Liver (tissue), 9 donors: Measurements from ENCODE around the gene GRIN1. TPM values are rescaled to one million over a fixed set of nuclear protein-coding genes. Genes with fewer than 3 reads are reported as not detected.
A peak's percentile ranks its signal among the peaks of the same experiment; 100 is the strongest.

Source experiments
- DNase-seq: peaks from one replicate; pipeline ENCODE4 v3.0.0-alpha.2; 2017; ENCODE audit warnings: low spot score
- H3K27ac ChIP-seq, 2 donors: one replicate each; pipeline ENCODE4 v1.7.0; 2013; ENCODE audit warnings: inconsistent platforms in 2 of 2, low read length in 2 of 2, control low read depth in 1 of 2, low read depth in 1 of 2, mild to moderate bottlenecking in 1 of 2
- H3K27me3 ChIP-seq, 4 donors: one replicate each; pipeline versions ENCODE4 v1.6.1 to v1.7.0; 2013; ENCODE audit warnings: low read length in 3 of 4, inconsistent platforms in 1 of 4, mild to moderate bottlenecking in 1 of 4, moderate library complexity in 1 of 4; ENCODE audit not compliant: control insufficient read depth in 4 of 4, insufficient read depth in 4 of 4
- H3K36me3 ChIP-seq, 4 donors: one replicate each; pipeline versions ENCODE4 v1.6.1 to v1.7.0; 2013; ENCODE audit warnings: low read length in 3 of 4, mild to moderate bottlenecking in 3 of 4, low read depth in 1 of 4, moderate library complexity in 1 of 4; ENCODE audit not compliant: control insufficient read depth in 4 of 4, insufficient read depth in 3 of 4
- H3K4me1 ChIP-seq, 4 donors: one replicate each; pipeline versions ENCODE4 v1.6.1 to v1.7.0; 2013; ENCODE audit warnings: low read length in 3 of 4, mild to moderate bottlenecking in 3 of 4, moderate library complexity in 1 of 4; ENCODE audit not compliant: control insufficient read depth in 4 of 4, insufficient read depth in 4 of 4
- H3K4me3 ChIP-seq, 3 donors: one replicate each; pipeline versions ENCODE4 v1.6.1 to v1.7.0; 2013; ENCODE audit warnings: low read length in 3 of 3, control low read depth in 1 of 3, low read depth in 1 of 3, mild to moderate bottlenecking in 1 of 3
- H3K9ac ChIP-seq, 2 donors: one replicate each; pipeline ENCODE4 v1.7.0; 2013; ENCODE audit warnings: low read length in 2 of 2, mild to moderate bottlenecking in 2 of 2, moderate library complexity in 2 of 2, control low read depth in 1 of 2, low read depth in 1 of 2
- H3K9me3 ChIP-seq, 4 donors: one replicate each; pipeline versions ENCODE4 v1.6.1 to v1.7.0; 2013; ENCODE audit warnings: low read length in 3 of 4; ENCODE audit not compliant: control insufficient read depth in 4 of 4
- ATF3 ChIP-seq: IDR thresholded peaks from 2 replicates; pipeline ENCODE4 v1.6.1; 2016; ENCODE audit warnings: antibody characterized with exemption
- CTCF ChIP-seq: fragments of 150-350 bp; IDR thresholded peaks from 2 replicates; pipeline ENCODE4 v1.5.1; 2017; ENCODE audit warnings: improper control_type of control experiment, low read depth, low read length; ENCODE audit not compliant: missing input control
- EGR1 ChIP-seq, 2 donors: IDR thresholded peaks; 2 replicates each; pipeline ENCODE4 v1.6.1; 2016 to 2018; ENCODE audit warnings: antibody characterized with exemption in 2 of 2, low read depth in 2 of 2
- FOXA1 ChIP-seq: IDR thresholded peaks from 2 replicates; pipeline ENCODE4 v1.6.1; 2016; ENCODE audit warnings: antibody characterized with exemption
- FOXA2 ChIP-seq: IDR thresholded peaks from 2 replicates; pipeline ENCODE4 v1.6.1; 2016; ENCODE audit warnings: antibody characterized with exemption
- GABPA ChIP-seq, 2 donors: IDR thresholded peaks in 1 of 2; conservative IDR thresholded peaks in 1 of 2; 2 replicates each; pipeline ENCODE4 v1.6.1; 2016; ENCODE audit warnings: antibody characterized with exemption in 2 of 2, mild to moderate bottlenecking in 1 of 2, moderate library complexity in 1 of 2
- HNF4A ChIP-seq, 2 donors: conservative IDR thresholded peaks; 2 replicates each; pipeline ENCODE4 v1.6.1; 2016; ENCODE audit warnings: antibody characterized with exemption in 2 of 2, mild to moderate bottlenecking in 2 of 2
- HNF4G ChIP-seq: IDR thresholded peaks from 2 replicates; pipeline ENCODE4 v1.6.1; 2016; ENCODE audit warnings: antibody characterized with exemption
- JUND ChIP-seq, 2 donors: IDR thresholded peaks; 2 replicates each; pipeline ENCODE4 v1.6.1; 2016; ENCODE audit warnings: antibody characterized with exemption in 2 of 2
- NR2F2 ChIP-seq: IDR thresholded peaks from 2 replicates; pipeline ENCODE4 v1.6.1; 2016; ENCODE audit warnings: antibody characterized with exemption
- RAD21 ChIP-seq, 2 donors: IDR thresholded peaks; 2 replicates each; pipeline ENCODE4 v1.6.1; 2016; ENCODE audit warnings: antibody characterized with exemption in 2 of 2, mild to moderate bottlenecking in 2 of 2
- RXRA ChIP-seq, 2 donors: IDR thresholded peaks; 2 replicates each; pipeline ENCODE4 v1.6.1; 2017 to 2018; ENCODE audit warnings: antibody characterized with exemption in 2 of 2, mild to moderate bottlenecking in 1 of 2
- SP1 ChIP-seq: IDR thresholded peaks from 2 replicates; pipeline ENCODE4 v1.6.1; 2018; ENCODE audit warnings: antibody characterized with exemption, mild to moderate bottlenecking
- TAF1 ChIP-seq: conservative IDR thresholded peaks from 2 replicates; pipeline ENCODE4 v1.6.1; 2016; ENCODE audit warnings: antibody characterized with exemption, mild to moderate bottlenecking
- YY1 ChIP-seq: IDR thresholded peaks from 2 replicates; pipeline ENCODE4 v1.6.1; 2016; ENCODE audit warnings: antibody characterized with exemption, mild to moderate bottlenecking
- ZBTB33 ChIP-seq: IDR thresholded peaks from 2 replicates; pipeline ENCODE4 v1.6.1; 2016; ENCODE audit warnings: antibody characterized with exemption
- WGBS: extraction: QIAGEN DNeasy Blood & Tissue Kit; methylation state at CpG from one replicate; pipeline ENCODE4 v1.1.7; 2013; 5-methylcytosine and 5-hydroxymethylcytosine counted together
- polyA plus RNA-seq, 2 donors: library from polyadenylated mRNA; stranded (reverse) in 1 of 2; unstranded in 1 of 2; fragments of 200-250 nt in 1 of 2; fragments of >200 nt in 1 of 2; fragmentation: Nextera tagmentation in 1 of 2; extraction: Ambion mirVana in 1 of 2; gene quantifications; one replicate each; pipeline versions ENCODE4 v1.2.1 to v1.2.3, GENCODE V29; 2013 to 2015
- total RNA-seq, 2 donors: library from RNA; depleted of rRNA; stranded (reverse); fragments of >200 nt; gene quantifications; one replicate each; pipeline ENCODE4 v1.2.3, GENCODE V29; 2014
- TF ChIP-seq, protein P1 (sequence below): IDR thresholded peaks from 2 replicates; pipeline ENCODE4 v1.6.1; 2016; ENCODE audit warnings: antibody characterized with exemption
- TF ChIP-seq, protein P2 (sequence below): IDR thresholded peaks from 2 replicates; pipeline ENCODE4 v1.6.1; 2016; ENCODE audit warnings: antibody characterized with exemption, mild to moderate bottlenecking
- donor health status: healthy.
- donor health status: healthy.
- donor health status: healthy.
- donor health status: healthy.
- donor health status: healthy.

GRIN1 gene
- total and polyA plus RNA-seq, 4 donors = 0.05 TPM; not detected in 3

DNA sequence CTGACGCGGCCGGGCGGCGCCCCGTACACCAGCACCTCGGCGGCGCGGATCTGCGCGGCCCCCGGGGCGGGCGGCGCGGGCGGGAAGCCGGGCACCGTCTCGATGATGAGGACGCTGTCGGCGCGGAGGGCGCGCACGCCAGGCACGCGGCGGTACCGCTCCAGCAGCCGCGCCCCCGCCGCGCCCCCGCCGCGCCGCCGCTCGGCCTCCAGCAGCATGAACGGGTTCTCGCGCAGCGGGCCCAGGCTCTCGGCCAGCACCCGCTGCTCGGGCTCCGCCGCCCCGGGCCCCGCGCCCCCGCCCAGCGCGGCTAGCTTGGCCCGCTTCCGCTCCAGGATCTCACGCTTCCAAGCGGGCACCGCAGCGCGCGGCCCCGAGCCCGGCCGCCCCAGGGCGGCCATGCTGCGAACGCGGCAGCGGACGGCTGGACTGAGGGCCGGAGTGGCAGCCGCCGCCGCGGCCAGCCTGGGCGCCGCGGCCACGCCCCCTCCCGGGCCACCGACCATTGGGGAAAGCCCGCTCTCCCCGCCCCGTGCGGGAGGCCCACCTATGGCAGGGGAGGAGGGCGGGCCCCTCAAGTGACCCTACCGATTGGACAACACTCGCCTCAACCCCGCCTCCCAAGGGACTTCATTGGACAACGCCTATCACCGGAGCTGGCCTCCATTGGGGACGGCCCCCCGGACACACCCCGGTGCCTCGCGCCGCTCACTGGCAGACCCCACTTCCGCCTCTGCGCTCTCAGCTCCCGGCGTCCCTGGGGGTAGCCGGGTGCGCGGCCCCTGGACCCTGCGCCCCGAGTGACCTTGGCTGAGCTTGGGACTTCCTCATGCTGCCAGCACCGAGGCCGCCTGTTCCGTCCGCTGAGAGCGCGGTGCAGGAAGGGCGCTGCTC, 61.6 kb downstream of the GRIN1 start, which contains the start of gene TPRN:
TSS of gene TPRN (minus strand) at position 431 of the 894 bp plus-strand sequence. CDS start at position 401, 30 bp downstream.
- H3K27me3 ChIP-seq = no peaks in the 10 kb centered on the region
- H3K9me3 ChIP-seq = no peaks in the 10 kb centered on the region
- under 1% methylated on average over 117 of the region's 118 CpGs for WGBS
- H3K36me3 ChIP-seq = no peaks in the 10 kb centered on the region
- peak; percentile 98 for DNase-seq
- peak within 1 kb of the TSS; percentile 66 to 90 (median 83) for H3K4me3 ChIP-seq
- TF ChIP-seq SP1 (peak; percentile 97), TAF1 (no peak), HNF4G (peak; percentile 81), RAD21 (IDR thresholded peaks at IDR 0.05) (peak in 1 of 2 donors; percentile 19), ATF3 (no peak), HNF4A (conservative IDR thresholded peaks at IDR 0.05) (peak; percentile 90 to 98), YY1 (peak; percentile 89), RXRA (IDR thresholded peaks at IDR 0.05) (peak; percentile 79 to 90), FOXA1 (no peak), NR2F2 (peak; percentile 88), ZBTB33 (peak; percentile 33), JUND (IDR thresholded peaks at IDR 0.05) (no peak), CTCF (no peak), EGR1 (IDR thresholded peaks at IDR 0.05; ENCODE audit: low read depth in 2 of 2) (peak in 1 of 2 donors; percentile 61), GABPA (IDR thresholded peaks at IDR 0.05 in 1 of 2, conservative IDR thresholded peaks at IDR 0.05 in 1 of 2) (peak in 1 of 2 donors; percentile 87), FOXA2 (no peak)
- TF ChIP-seq, protein P1, sequence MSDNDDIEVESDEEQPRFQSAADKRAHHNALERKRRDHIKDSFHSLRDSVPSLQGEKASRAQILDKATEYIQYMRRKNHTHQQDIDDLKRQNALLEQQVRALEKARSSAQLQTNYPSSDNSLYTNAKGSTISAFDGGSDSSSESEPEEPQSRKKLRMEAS = peak; percentile 59
- TF ChIP-seq, protein P2, sequence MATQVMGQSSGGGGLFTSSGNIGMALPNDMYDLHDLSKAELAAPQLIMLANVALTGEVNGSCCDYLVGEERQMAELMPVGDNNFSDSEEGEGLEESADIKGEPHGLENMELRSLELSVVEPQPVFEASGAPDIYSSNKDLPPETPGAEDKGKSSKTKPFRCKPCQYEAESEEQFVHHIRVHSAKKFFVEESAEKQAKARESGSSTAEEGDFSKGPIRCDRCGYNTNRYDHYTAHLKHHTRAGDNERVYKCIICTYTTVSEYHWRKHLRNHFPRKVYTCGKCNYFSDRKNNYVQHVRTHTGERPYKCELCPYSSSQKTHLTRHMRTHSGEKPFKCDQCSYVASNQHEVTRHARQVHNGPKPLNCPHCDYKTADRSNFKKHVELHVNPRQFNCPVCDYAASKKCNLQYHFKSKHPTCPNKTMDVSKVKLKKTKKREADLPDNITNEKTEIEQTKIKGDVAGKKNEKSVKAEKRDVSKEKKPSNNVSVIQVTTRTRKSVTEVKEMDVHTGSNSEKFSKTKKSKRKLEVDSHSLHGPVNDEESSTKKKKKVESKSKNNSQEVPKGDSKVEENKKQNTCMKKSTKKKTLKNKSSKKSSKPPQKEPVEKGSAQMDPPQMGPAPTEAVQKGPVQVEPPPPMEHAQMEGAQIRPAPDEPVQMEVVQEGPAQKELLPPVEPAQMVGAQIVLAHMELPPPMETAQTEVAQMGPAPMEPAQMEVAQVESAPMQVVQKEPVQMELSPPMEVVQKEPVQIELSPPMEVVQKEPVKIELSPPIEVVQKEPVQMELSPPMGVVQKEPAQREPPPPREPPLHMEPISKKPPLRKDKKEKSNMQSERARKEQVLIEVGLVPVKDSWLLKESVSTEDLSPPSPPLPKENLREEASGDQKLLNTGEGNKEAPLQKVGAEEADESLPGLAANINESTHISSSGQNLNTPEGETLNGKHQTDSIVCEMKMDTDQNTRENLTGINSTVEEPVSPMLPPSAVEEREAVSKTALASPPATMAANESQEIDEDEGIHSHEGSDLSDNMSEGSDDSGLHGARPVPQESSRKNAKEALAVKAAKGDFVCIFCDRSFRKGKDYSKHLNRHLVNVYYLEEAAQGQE = peak; percentile 85
- peaks cover 30 to 84% (median 73%) of the 10 kb centered on the region in 4 donors for H3K4me1 ChIP-seq
- H3K9ac ChIP-seq = peak within 1 kb of the TSS; percentile 30 to 40
- peak within 1 kb of the TSS; percentile 58 to 87 for H3K27ac ChIP-seq
